Esophagus squamous epithelium (tissue), 5 donors: ENCODE results near the gene RBMS3. TPM values are rescaled to one million over a fixed set of nuclear protein-coding genes. Genes with fewer than 3 reads are reported as not detected.

Experiments
- DNase-seq: peaks from one replicate; lab custom pipeline; 2025; lab: John Stamatoyannopoulos, UW
- H3K27ac ChIP-seq, 4 donors: fragments of 200-600 bp; sonication (generic); one replicate each; pipeline ENCODE4 v1.5.1; 2016 to 2019; ENCODE audit warnings: mild to moderate bottlenecking in 1 of 4
- H3K27me3 ChIP-seq, 4 donors: fragments of 200-600 bp; sonication (generic); 1 replicate in 3 of 4; 2 replicates in 1 of 4; pipeline versions ENCODE4 v1.5.1 to v1.6.0; 2017 to 2021; ENCODE audit warnings: antibody characterized with exemption in 1 of 4
- H3K36me3 ChIP-seq, 3 donors: fragments of 200-600 bp; sonication (generic); one replicate each; pipeline ENCODE4 v1.5.1; 2016 to 2019
- H3K4me1 ChIP-seq, 3 donors: fragments of 200-600 bp; sonication (generic); one replicate each; pipeline ENCODE4 v1.5.1; 2017 to 2019
- H3K4me3 ChIP-seq, 4 donors: fragments of 200-600 bp; sonication (generic); 1 replicate in 3 of 4; 2 replicates in 1 of 4; pipeline ENCODE4 v1.5.1; 2016 to 2019; ENCODE audit warnings: mild to moderate bottlenecking in 2 of 4, moderate library complexity in 1 of 4
- H3K9me3 ChIP-seq, 3 donors: fragments of 200-600 bp; sonication (generic); one replicate each; pipeline ENCODE4 v1.5.1; 2016 to 2019
- POLR2A ChIP-seq, 4 donors: fragments of 450-650 bp; IDR thresholded peaks; one replicate each; pipeline ENCODE4 v1.6.1; 2017; ENCODE audit warnings: antibody characterized with exemption in 4 of 4, mild to moderate bottlenecking in 4 of 4, moderate library complexity in 3 of 4
- WGBS, 2 donors: methylation state at CpG; one replicate each; pipeline ENCODE4 v1.1.5; 2018; 5-methylcytosine and 5-hydroxymethylcytosine counted together
- intact Hi-C: fragments of 100-400 bp; cut with DNase I; formaldehyde crosslinking; loops from one replicate; pipeline ENCODE4 v1.15.0; 2022
- total RNA-seq, 4 donors: library from RNA; depleted of rRNA; stranded (reverse); fragments of >200 nt; gene quantifications; one replicate each; pipeline ENCODE4 v1.1.0, GENCODE V29; 2016
- TF ChIP-seq, protein P1 (sequence below), 6 experiments: fragments of 450-650 bp in 4 of 6; fragments of 200-600 bp in 2 of 6; sonication (generic) in 2 of 6; IDR thresholded peaks; one replicate each; pipeline ENCODE4 v1.5.1; 2016 to 2019; ENCODE audit warnings: antibody characterized with exemption in 6 of 6, mild to moderate bottlenecking in 4 of 6, moderate library complexity in 4 of 6
- donor health status: DM: yes; HTN: yes; CAD: no.

The RBMS3 gene
- total RNA-seq, 4 donors from 2014 or later: 0.57 to 35.7 (median 6.1) TPM

DNA sequence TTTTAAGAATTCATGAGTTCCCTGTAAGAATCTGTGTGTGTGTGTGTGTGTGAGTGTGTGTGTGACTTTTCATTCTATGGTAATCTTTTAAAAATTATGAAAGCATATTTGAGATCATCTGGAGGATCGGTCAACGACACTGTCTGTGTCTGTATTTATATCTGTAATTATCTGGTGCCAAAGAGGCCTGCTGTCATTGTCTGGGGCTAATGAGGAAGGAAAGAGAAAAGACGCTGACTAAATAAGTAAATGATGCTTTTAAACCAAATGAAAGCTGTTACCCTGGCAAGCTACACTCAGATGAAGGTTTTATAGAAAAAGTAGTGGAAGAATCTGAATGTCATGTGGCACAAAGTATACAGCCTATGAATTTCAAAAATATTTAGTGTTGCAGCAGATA lies 439.8 kb downstream of the RBMS3 start:
- no peaks in the 10 kb centered on the region for H3K27me3 ChIP-seq
- intact Hi-C loops: no loop called here
- no peak for DNase-seq
- no peaks in the 10 kb centered on the region for H3K9me3 ChIP-seq
- H3K36me3 ChIP-seq: no peaks in the 10 kb centered on the region
- no peak overlapping the region for H3K4me3 ChIP-seq
- TF ChIP-seq, protein P1, sequence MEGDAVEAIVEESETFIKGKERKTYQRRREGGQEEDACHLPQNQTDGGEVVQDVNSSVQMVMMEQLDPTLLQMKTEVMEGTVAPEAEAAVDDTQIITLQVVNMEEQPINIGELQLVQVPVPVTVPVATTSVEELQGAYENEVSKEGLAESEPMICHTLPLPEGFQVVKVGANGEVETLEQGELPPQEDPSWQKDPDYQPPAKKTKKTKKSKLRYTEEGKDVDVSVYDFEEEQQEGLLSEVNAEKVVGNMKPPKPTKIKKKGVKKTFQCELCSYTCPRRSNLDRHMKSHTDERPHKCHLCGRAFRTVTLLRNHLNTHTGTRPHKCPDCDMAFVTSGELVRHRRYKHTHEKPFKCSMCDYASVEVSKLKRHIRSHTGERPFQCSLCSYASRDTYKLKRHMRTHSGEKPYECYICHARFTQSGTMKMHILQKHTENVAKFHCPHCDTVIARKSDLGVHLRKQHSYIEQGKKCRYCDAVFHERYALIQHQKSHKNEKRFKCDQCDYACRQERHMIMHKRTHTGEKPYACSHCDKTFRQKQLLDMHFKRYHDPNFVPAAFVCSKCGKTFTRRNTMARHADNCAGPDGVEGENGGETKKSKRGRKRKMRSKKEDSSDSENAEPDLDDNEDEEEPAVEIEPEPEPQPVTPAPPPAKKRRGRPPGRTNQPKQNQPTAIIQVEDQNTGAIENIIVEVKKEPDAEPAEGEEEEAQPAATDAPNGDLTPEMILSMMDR (IDR thresholded peaks at IDR 0.05): no peak
- TF ChIP-seq POLR2A (IDR thresholded peaks at IDR 0.05): no peak
- 57 to 74% methylated on average over 3 of the region's 3 CpGs for WGBS, 2 donors
- no peaks in the 10 kb centered on the region for H3K4me1 ChIP-seq
- no peak overlapping the region for H3K27ac ChIP-seq

DNA sequence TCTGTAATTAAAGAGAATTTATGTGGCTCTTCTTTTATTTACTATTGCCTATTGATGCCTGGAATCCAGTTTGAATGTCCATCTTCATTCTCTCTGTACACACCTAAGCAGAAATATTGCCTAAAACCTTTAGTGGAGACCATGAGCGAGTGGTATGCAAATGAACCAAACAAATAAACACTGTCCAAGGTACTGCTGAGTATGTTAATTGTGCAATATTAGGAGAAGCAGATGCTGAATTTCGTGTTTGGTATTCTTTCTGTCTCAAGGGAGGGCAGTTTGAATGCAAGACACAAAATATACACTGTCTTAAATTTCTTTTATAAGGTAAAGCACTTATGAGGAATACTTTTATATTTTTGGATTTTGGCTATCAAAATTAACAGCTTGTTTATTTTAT lies 440.9 kb downstream of the RBMS3 start:
- Histone ChIP-seq H3K4me3 (no peak overlapping the region), H3K4me1 (no peaks in the 10 kb centered on the region), H3K9me3 (no peaks in the 10 kb centered on the region), H3K36me3 (no peaks in the 10 kb centered on the region), H3K27ac (no peak overlapping the region), H3K27me3 (no peaks in the 10 kb centered on the region)
- intact Hi-C loops: no loop called here
- no peak for DNase-seq
- WGBS, 2 donors: 68 to 70% methylated on average over 2 of the region's 2 CpGs
- TF ChIP-seq POLR2A (IDR thresholded peaks at IDR 0.05): no peak
- TF ChIP-seq, protein P1 (IDR thresholded peaks at IDR 0.05): no peak

DNA sequence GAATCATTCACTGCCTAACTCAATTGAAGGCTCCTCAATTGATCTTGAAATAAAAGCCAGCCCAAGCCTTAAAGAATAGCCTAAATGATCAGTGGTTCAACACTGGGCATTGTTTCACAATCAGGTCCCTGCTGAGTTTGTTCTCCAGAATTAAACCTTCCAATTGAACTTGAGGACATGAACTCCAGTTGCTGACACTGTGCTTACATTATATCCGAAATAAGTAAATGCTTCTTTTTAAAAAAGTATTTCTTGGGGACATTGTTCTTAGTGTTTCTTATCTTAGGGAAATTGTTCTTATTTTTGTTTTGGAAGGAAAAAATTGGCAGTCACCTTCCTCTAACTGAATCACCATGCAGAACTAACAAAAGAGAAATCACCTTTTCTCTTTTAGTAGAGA lies 450.2 kb downstream of the RBMS3 start:
- intact Hi-C loops: no loop called here
- no peak overlapping the region for H3K27ac ChIP-seq
- no peak for TF ChIP-seq POLR2A (IDR thresholded peaks at IDR 0.05)
- TF ChIP-seq, protein P1 (IDR thresholded peaks at IDR 0.05): no peak
- DNase-seq: no peak
- H3K4me1 ChIP-seq: no peaks in the 10 kb centered on the region
- H3K9me3 ChIP-seq: no peaks in the 10 kb centered on the region
- no peaks in the 10 kb centered on the region for H3K36me3 ChIP-seq
- 46 to 67% methylated on average over 1 of the region's 1 CpG for WGBS, 2 donors
- H3K4me3 ChIP-seq: no peak overlapping the region
- H3K27me3 ChIP-seq: no peaks in the 10 kb centered on the region

DNA sequence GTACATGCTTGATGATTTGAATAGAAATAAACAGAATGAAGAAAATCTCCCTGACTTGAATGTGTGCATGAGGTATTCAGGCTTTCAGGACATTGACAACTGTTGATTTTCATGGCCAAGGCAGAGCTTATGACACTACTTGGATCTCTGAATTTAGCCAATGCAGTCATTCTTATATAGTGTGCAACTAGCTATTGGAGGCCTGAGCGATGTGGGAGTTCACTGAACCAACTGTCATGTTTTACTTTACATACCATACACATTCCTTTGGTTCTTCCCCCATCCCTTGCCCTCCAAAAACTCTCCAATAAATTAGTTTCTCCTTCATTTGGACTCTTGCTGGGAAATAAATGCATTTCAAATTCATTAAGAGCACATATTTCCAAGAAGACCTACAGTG lies 460.4 kb downstream of the RBMS3 start:
- H3K27ac ChIP-seq: no peak overlapping the region
- H3K36me3 ChIP-seq: no peaks in the 10 kb centered on the region
- peaks cover 0 to 1% (median 0%) of the 10 kb centered on the region in 3 donors for H3K4me1 ChIP-seq
- 81 to 100% methylated on average over 1 of the region's 1 CpG for WGBS, 2 donors
- intact Hi-C loops: no loop called here
- no peak for TF ChIP-seq POLR2A (IDR thresholded peaks at IDR 0.05)
- TF ChIP-seq, protein P1 (IDR thresholded peaks at IDR 0.05): no peak
- no peaks in the 10 kb centered on the region for H3K9me3 ChIP-seq
- no peak overlapping the region for H3K4me3 ChIP-seq
- H3K27me3 ChIP-seq: no peaks in the 10 kb centered on the region
- no peak for DNase-seq

DNA sequence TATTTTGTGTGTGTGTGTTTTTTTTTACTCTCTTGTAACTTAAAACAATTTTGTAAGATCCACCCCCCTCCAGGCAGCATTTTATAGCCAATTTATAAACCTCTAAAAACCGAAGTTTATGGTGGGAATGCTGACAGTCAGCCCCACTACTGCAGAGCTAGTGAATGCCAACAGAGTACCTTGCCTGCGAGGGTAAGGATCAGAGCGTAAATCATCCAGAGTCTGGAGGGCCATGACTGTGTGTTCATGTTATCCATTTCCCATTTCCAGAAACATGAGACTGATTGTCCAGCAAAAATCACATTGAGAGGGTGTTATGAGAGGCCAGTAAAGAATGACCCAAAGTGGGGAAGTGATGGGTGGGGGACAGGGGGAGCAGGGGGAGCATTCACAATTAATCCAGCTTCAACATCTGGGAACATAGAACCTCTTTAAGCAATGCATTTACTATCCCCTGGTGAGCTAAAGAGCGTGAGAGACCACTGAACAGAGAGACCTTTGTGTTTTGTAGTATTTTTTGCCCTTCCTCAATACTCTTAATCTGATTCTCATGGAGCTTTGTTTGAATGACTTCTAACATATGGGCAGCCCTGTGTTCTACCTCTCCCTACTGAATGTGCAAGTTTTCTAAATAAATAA lies 464.5 kb downstream of the RBMS3 start:
- Histone ChIP-seq H3K27me3 (no peaks in the 10 kb centered on the region), H3K4me1 (peaks cover 0 to 18% (median 5%) of the 10 kb centered on the region in 3 donors), H3K36me3 (no peaks in the 10 kb centered on the region), H3K27ac (no peak overlapping the region), H3K4me3 (no peak overlapping the region), H3K9me3 (no peaks in the 10 kb centered on the region)
- 71 to 81% methylated on average over 4 of the region's 4 CpGs for WGBS, 2 donors
- no peak for DNase-seq
- intact Hi-C loops: no loop called here
- TF ChIP-seq POLR2A (IDR thresholded peaks at IDR 0.05): no peak
- TF ChIP-seq, protein P1 (IDR thresholded peaks at IDR 0.05): no peak
